HL-60 (cell line): ENCODE data around the gene MPPED1.

Experiments used
- CTCF ChIP-seq: IDR thresholded peaks from one replicate; pipeline ENCODE4 v1.5.1; 2011; ENCODE audit warnings: low read length, control low read depth, inconsistent platforms; ENCODE audit not compliant: insufficient read depth
- GABPA ChIP-seq: IDR thresholded peaks from 2 replicates; pipeline ENCODE4 v1.6.1; 2012; ENCODE audit warnings: low read depth
- POLR2AphosphoS5 ChIP-seq: IDR thresholded peaks from 2 replicates; pipeline ENCODE4 v1.6.1; 2012; ENCODE audit warnings: low read depth

- no peak for TF ChIP-seq CTCF
- TF ChIP-seq POLR2AphosphoS5, result no peak
- TF ChIP-seq GABPA, result no peak
Observed at GRCh38 chr22:43429426-43429825, 17.6 kb downstream of the MPPED1 start.
